Measurements from ENCODE around the gene TOX4.
A peak's percentile ranks its signal among the peaks of the same experiment; 100 is the strongest.

Gene TOX4

GRCh38 chr14:21510735-21511657 lies 34.0 kb downstream of the TOX4 start, which contains the start of gene METTL3:
METTL3 (minus strand) TSS chr14:21511340; CDS start chr14:21511223, 117 bp downstream.
- in situ Hi-C loops (cut with HindIII; ENCODE audit: low pct_unique_long_range_greater_than_20kb, low sequenced_read_pairs) = no loop called here
- TF ChIP-seq JUND (IDR thresholded peaks at IDR 0.05; ENCODE audit: low read depth) = no peak
- peak; percentile 62 to 99 for DNase-seq (ENCODE audit: low read depth in 1 of 2, low spot score in 1 of 2)

GRCh38 chr14:21514341-21514740 lies 37.3 kb downstream of the TOX4 start:
- TF ChIP-seq JUND (IDR thresholded peaks at IDR 0.05; ENCODE audit: low read depth) = no peak
- in situ Hi-C loops (cut with HindIII; ENCODE audit: low pct_unique_long_range_greater_than_20kb, low sequenced_read_pairs) = no loop called here
- DNase-seq (ENCODE audit: low read depth in 1 of 2, low spot score in 1 of 2) = no peak

- in situ Hi-C loops (cut with HindIII; ENCODE audit: low pct_unique_long_range_greater_than_20kb, low sequenced_read_pairs) = no loop called here
- TF ChIP-seq JUND (IDR thresholded peaks at IDR 0.05; ENCODE audit: low read depth) = no peak
- no peak for DNase-seq (ENCODE audit: low read depth in 1 of 2, low spot score in 1 of 2)
Observed at GRCh38 chr14:21518725-21519124, 41.7 kb downstream of the TOX4 start.

- no peak for TF ChIP-seq JUND (IDR thresholded peaks at IDR 0.05; ENCODE audit: low read depth)
- in situ Hi-C loops (cut with HindIII; ENCODE audit: low pct_unique_long_range_greater_than_20kb, low sequenced_read_pairs) = no loop called here
- DNase-seq (ENCODE audit: low read depth in 1 of 2, low spot score in 1 of 2) = no peak
Observed at GRCh38 chr14:21520767-21521166, 43.8 kb downstream of the TOX4 start.

GRCh38 chr14:21521501-21521900 lies 44.5 kb downstream of the TOX4 start:
- TF ChIP-seq JUND (IDR thresholded peaks at IDR 0.05; ENCODE audit: low read depth) = no peak
- DNase-seq (ENCODE audit: low read depth in 1 of 2, low spot score in 1 of 2) = no peak
- in situ Hi-C loops (cut with HindIII; ENCODE audit: low pct_unique_long_range_greater_than_20kb, low sequenced_read_pairs) = no loop called here

- in situ Hi-C loops (cut with HindIII; ENCODE audit: low pct_unique_long_range_greater_than_20kb, low sequenced_read_pairs) = no loop called here
- DNase-seq (ENCODE audit: low read depth in 1 of 2, low spot score in 1 of 2) = no peak
- no peak for TF ChIP-seq JUND (IDR thresholded peaks at IDR 0.05; ENCODE audit: low read depth)
Observed at GRCh38 chr14:21523203-21523602, 46.2 kb downstream of the TOX4 start.

- DNase-seq (ENCODE audit: low read depth in 1 of 2, low spot score in 1 of 2) = no peak
- in situ Hi-C loops (cut with HindIII; ENCODE audit: low pct_unique_long_range_greater_than_20kb, low sequenced_read_pairs) = no loop called here
- no peak for TF ChIP-seq JUND (IDR thresholded peaks at IDR 0.05; ENCODE audit: low read depth)
Observed at GRCh38 chr14:21524575-21525490, 47.8 kb downstream of the TOX4 start.

- in situ Hi-C loops (cut with HindIII; ENCODE audit: low pct_unique_long_range_greater_than_20kb, low sequenced_read_pairs) = no loop called here
- no peak for TF ChIP-seq JUND (IDR thresholded peaks at IDR 0.05; ENCODE audit: low read depth)
- no peak for DNase-seq (ENCODE audit: low read depth in 1 of 2, low spot score in 1 of 2)
Observed at GRCh38 chr14:21525571-21525961, 48.6 kb downstream of the TOX4 start.

- peak in 1 of 2 experiments; percentile 80 for DNase-seq (ENCODE audit: low read depth in 1 of 2, low spot score in 1 of 2)
- in situ Hi-C loops (cut with HindIII; ENCODE audit: low pct_unique_long_range_greater_than_20kb, low sequenced_read_pairs) = no loop called here
- TF ChIP-seq JUND (IDR thresholded peaks at IDR 0.05; ENCODE audit: low read depth) = no peak
Observed at GRCh38 chr14:21525962-21526671, 49.1 kb downstream of the TOX4 start, which contains the start of gene SALL2. SALL2 (minus strand) TSS chr14:21526346; CDS start chr14:21526127, 219 bp downstream.

GRCh38 chr14:21526672-21527317 lies 49.8 kb downstream of the TOX4 start:
- TF ChIP-seq JUND (IDR thresholded peaks at IDR 0.05; ENCODE audit: low read depth) = no peak
- in situ Hi-C loops (cut with HindIII; ENCODE audit: low pct_unique_long_range_greater_than_20kb, low sequenced_read_pairs) = no loop called here
- no peak for DNase-seq (ENCODE audit: low read depth in 1 of 2, low spot score in 1 of 2)

GRCh38 chr14:21527318-21527679 lies 50.3 kb downstream of the TOX4 start:
- no peak for DNase-seq (ENCODE audit: low read depth in 1 of 2, low spot score in 1 of 2)
- TF ChIP-seq JUND (IDR thresholded peaks at IDR 0.05; ENCODE audit: low read depth) = no peak
- in situ Hi-C loops (cut with HindIII; ENCODE audit: low pct_unique_long_range_greater_than_20kb, low sequenced_read_pairs) = no loop called here
